Measurements from ENCODE around the gene NHLRC4. TPM values are rescaled to one million over a fixed set of nuclear protein-coding genes. Genes with fewer than 3 reads are reported as not detected.

Gene NHLRC4
- total and polyA plus RNA-seq, 12 donors, result 0.57 to 22.3 (median 6.3) TPM

GRCh38 chr16:567373-568256 is 810 bp downstream of the NHLRC4 start:
- Histone ChIP-seq H3K27ac (peak overlapping the region; percentile 77 to 84 (median 78)), H3K4me1 (replicated peaks in 1 of 2) (peaks cover 31 to 38% of the 10 kb centered on the region in 2 donors), H3K27me3 (no peaks in the 10 kb centered on the region), H3K9me3 (replicated peaks in 1 of 3) (no peaks in the 10 kb centered on the region), H3K36me3 (replicated peaks in 1 of 2) (no peaks in the 10 kb centered on the region), H3K4me3 (peak overlapping the region in 2 of 4 donors; percentile 22 to 43)
- TF ChIP-seq, protein P1, sequence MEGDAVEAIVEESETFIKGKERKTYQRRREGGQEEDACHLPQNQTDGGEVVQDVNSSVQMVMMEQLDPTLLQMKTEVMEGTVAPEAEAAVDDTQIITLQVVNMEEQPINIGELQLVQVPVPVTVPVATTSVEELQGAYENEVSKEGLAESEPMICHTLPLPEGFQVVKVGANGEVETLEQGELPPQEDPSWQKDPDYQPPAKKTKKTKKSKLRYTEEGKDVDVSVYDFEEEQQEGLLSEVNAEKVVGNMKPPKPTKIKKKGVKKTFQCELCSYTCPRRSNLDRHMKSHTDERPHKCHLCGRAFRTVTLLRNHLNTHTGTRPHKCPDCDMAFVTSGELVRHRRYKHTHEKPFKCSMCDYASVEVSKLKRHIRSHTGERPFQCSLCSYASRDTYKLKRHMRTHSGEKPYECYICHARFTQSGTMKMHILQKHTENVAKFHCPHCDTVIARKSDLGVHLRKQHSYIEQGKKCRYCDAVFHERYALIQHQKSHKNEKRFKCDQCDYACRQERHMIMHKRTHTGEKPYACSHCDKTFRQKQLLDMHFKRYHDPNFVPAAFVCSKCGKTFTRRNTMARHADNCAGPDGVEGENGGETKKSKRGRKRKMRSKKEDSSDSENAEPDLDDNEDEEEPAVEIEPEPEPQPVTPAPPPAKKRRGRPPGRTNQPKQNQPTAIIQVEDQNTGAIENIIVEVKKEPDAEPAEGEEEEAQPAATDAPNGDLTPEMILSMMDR (IDR thresholded peaks at IDR 0.05), result no peak
- TF ChIP-seq POLR2A (IDR thresholded peaks at IDR 0.05), result no peak
- intact Hi-C loops (cut with DNase I), result no loop called here
- 79 to 96% (median 82%) methylated on average over 5 to 35 of the region's 35 CpGs for WGBS, 4 donors
- no peak for DNase-seq

GRCh38 chr16:568401-569258 is 1.8 kb downstream of the NHLRC4 start:
- Histone ChIP-seq H3K4me3 (peak overlapping the region in 1 of 4 donors; percentile 99), H3K4me1 (replicated peaks in 1 of 2) (peaks cover 31 to 43% of the 10 kb centered on the region in 2 donors), H3K36me3 (replicated peaks in 1 of 2) (no peaks in the 10 kb centered on the region), H3K27ac (peak overlapping the region in 1 of 5 donors; percentile 78), H3K9me3 (replicated peaks in 1 of 3) (no peaks in the 10 kb centered on the region), H3K27me3 (no peaks in the 10 kb centered on the region)
- WGBS, 4 donors, result 59 to 70% (median 66%) methylated on average over 3 to 11 of the region's 11 CpGs
- DNase-seq, result no peak
- intact Hi-C loops (cut with DNase I), result no loop called here
- no peak for TF ChIP-seq POLR2A (IDR thresholded peaks at IDR 0.05)
- TF ChIP-seq, protein P1 (IDR thresholded peaks at IDR 0.05), result no peak

GRCh38 chr16:569445-570254 is 2.8 kb downstream of the NHLRC4 start, which contains the start of gene PIGQ:
Gene PIGQ (plus strand): TSS chr16:569968. CDS start chr16:574075, 4,107 bp downstream.
- intact Hi-C loops (cut with DNase I), result no loop called here
- Histone ChIP-seq H3K9me3 (replicated peaks in 1 of 3) (no peaks in the 10 kb centered on the region), H3K27ac (peak within 1 kb of the TSS; percentile 60 to 88 (median 78)), H3K4me1 (replicated peaks in 1 of 2) (peaks cover 31 to 43% of the 10 kb centered on the region in 2 donors), H3K27me3 (no peaks in the 10 kb centered on the region), H3K4me3 (peak within 1 kb of the TSS; percentile 37 to 99 (median 81)), H3K36me3 (replicated peaks in 1 of 2) (peaks cover 0 to 5% of the 10 kb centered on the region in 2 donors)
- DNase-seq, result peak; percentile 78 to 92 (median 87)
- WGBS, 4 donors, result 0 to 2% (median 0%) methylated on average over 3 to 87 of the region's 87 CpGs
- no peak for TF ChIP-seq POLR2A (IDR thresholded peaks at IDR 0.05)
- TF ChIP-seq, protein P1 (IDR thresholded peaks at IDR 0.05), result no peak
